Common myeloid progenitor, CD34-positive (primary cell): ENCODE data around the gene CSTF3.

Source experiments
- CTCF ChIA-PET: fragments of 350-600 bp; sonication (Branson Sonifier 250); formaldehyde crosslinking; loops from one replicate; lab custom pipeline; 2021; ENCODE audit warnings: antibody characterized with exemption; lab: Charles Lee
- POLR2A ChIA-PET: fragments of 350-600 bp; sonication (Branson Sonifier 250); formaldehyde crosslinking; loops from one replicate; lab custom pipeline; 2021; ENCODE audit warnings: antibody characterized with exemption; lab: Charles Lee
- DNase-seq, 3 donors: peaks; one replicate each; pipeline versions ENCODE4 v3.0.0 to v3.0.0-alpha.2; 2013
- H3K27ac ChIP-seq, 2 experiments: 1 replicate in 1 of 2; 2 replicates in 1 of 2; pipeline ENCODE4 v1.7.0; 2013; ENCODE audit warnings: inconsistent platforms in 2 of 2, low read length in 2 of 2, mild to moderate bottlenecking in 2 of 2, low read depth in 1 of 2, moderate library complexity in 1 of 2; ENCODE audit not compliant: severe bottlenecking in 2 of 2, insufficient read depth in 1 of 2, poor library complexity in 1 of 2
- H3K27me3 ChIP-seq, 5 experiments: replicated peaks in 2 of 5; 1 replicate in 3 of 5; 2 replicates in 2 of 5; pipeline versions ENCODE4 v1.6.1 to v1.7.0; 2013; ENCODE audit warnings: low read length in 4 of 5, mild to moderate bottlenecking in 2 of 5, moderate library complexity in 2 of 5, inconsistent platforms in 1 of 5; ENCODE audit not compliant: insufficient read depth in 5 of 5, control insufficient read depth in 4 of 5
- H3K36me3 ChIP-seq, 4 experiments: 1 replicate in 2 of 4; 2 replicates in 2 of 4; pipeline versions ENCODE4 v1.6.1 to v1.7.0; 2013; ENCODE audit warnings: low read length in 3 of 4, control low read depth in 1 of 4, mild to moderate bottlenecking in 1 of 4; ENCODE audit not compliant: control insufficient read depth in 4 of 4, insufficient read depth in 4 of 4
- H3K4me1 ChIP-seq, 4 experiments: 1 replicate in 3 of 4; 2 replicates in 1 of 4; pipeline versions ENCODE4 v1.6.1 to v1.7.1; 2013; ENCODE audit warnings: low read length in 3 of 4, mild to moderate bottlenecking in 3 of 4, control low read depth in 1 of 4, inconsistent platforms in 1 of 4, moderate library complexity in 1 of 4; ENCODE audit not compliant: control insufficient read depth in 4 of 4, insufficient read depth in 4 of 4; ENCODE audit errors: control extremely low read depth in 1 of 4
- H3K4me3 ChIP-seq, 7 experiments: 1 replicate in 4 of 7; 2 replicates in 3 of 7; pipeline versions ENCODE4 v1.5.1 to v1.7.0; 2013; ENCODE audit warnings: mild to moderate bottlenecking in 7 of 7, low read length in 6 of 7, moderate library complexity in 6 of 7, inconsistent platforms in 2 of 7, low read depth in 2 of 7, control low read depth in 1 of 7; ENCODE audit not compliant: insufficient read depth in 4 of 7, control insufficient read depth in 1 of 7; ENCODE audit errors: extremely low read depth in 1 of 7
- H3K9me3 ChIP-seq, 5 experiments: 1 replicate in 4 of 5; 2 replicates in 1 of 5; pipeline versions ENCODE4 v1.6.1 to v1.7.1; 2013; ENCODE audit warnings: low read length in 4 of 5, mild to moderate bottlenecking in 2 of 5, inconsistent platforms in 1 of 5, low read depth in 1 of 5, moderate library complexity in 1 of 5; ENCODE audit not compliant: control insufficient read depth in 4 of 5, insufficient read depth in 2 of 5; ENCODE audit errors: control extremely low read depth in 1 of 5
- WGBS: methylation state at CpG from one replicate; pipeline ENCODE4 v1.1.5; 2013; ENCODE audit not compliant: insufficient coverage; 5-methylcytosine and 5-hydroxymethylcytosine counted together

Gene CSTF3

GRCh38 chr11:33094157-33094556 is 67.1 kb downstream of the CSTF3 start:
- Histone ChIP-seq H3K27ac (no peak overlapping the region), H3K27me3 (no peaks in the 10 kb centered on the region), H3K4me1 (no peaks in the 10 kb centered on the region), H3K4me3 (no peak overlapping the region), H3K36me3 (peaks cover 4 to 51% (median 30%) of the 10 kb centered on the region in 4 experiments), H3K9me3 (no peaks in the 10 kb centered on the region)
- WGBS, result no CpG with 5 or more reads among the region's 1 CpG
- ChIA-PET POLR2A (no interaction called here), CTCF (interaction anchor here (0.6 to 1.1 kb wide), 3 partner anchors 8 to 28 kb away, joined by 3 read pairs; no protein-coding TSS in a partner anchor)
- no peak for DNase-seq

DNA sequence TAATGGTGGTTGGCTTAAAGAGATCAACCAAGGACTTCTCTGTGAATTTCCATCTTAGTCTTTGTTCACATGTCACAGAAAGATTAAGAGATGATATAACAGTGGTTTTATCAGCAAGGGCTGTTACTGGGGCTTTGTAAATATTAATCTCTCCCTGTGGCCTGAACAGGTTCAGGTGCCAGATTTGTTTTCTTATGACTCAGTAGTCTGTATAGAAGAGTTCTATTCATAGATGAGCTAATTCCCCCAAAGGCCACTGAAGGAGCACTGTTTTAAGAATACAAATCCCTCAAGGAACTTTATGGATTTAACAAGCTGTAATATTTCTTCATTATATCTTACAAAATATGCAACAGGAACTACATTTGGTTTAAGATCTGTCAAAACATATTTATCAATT is 71.5 kb downstream of the CSTF3 start:
- Histone ChIP-seq H3K27me3 (no peaks in the 10 kb centered on the region), H3K36me3 (peaks cover 2 to 43% (median 30%) of the 10 kb centered on the region in 4 experiments), H3K9me3 (no peaks in the 10 kb centered on the region), H3K4me3 (no peak overlapping the region), H3K27ac (no peak overlapping the region), H3K4me1 (no peaks in the 10 kb centered on the region)
- no peak for DNase-seq
- ChIA-PET CTCF (no interaction called here), POLR2A (interaction anchor here (0.7 kb wide), 1 partner anchor 9 kb away, joined by 6 read pairs; no protein-coding TSS in a partner anchor)

- H3K27me3 ChIP-seq, result no peaks in the 10 kb centered on the region
- CTCF ChIA-PET, result interaction anchor here (0.7 to 2.1 kb wide), 4 partner anchors 8 to 24 kb away, joined by 3 to 6 read pairs (median 3); no protein-coding TSS in a partner anchor
- DNase-seq, result no peak
- no peaks in the 10 kb centered on the region for H3K9me3 ChIP-seq
- POLR2A ChIA-PET, result no interaction called here
- H3K4me1 ChIP-seq, result no peaks in the 10 kb centered on the region
- H3K4me3 ChIP-seq, result no peak overlapping the region
- no peak overlapping the region for H3K27ac ChIP-seq
- peaks cover 2 to 59% (median 36%) of the 10 kb centered on the region in 4 experiments for H3K36me3 ChIP-seq
- WGBS, result 100% methylated on average over 1 of the region's 1 CpG
Measured at GRCh38 chr11:33086017-33086416, 75.3 kb downstream of the CSTF3 start.

DNA sequence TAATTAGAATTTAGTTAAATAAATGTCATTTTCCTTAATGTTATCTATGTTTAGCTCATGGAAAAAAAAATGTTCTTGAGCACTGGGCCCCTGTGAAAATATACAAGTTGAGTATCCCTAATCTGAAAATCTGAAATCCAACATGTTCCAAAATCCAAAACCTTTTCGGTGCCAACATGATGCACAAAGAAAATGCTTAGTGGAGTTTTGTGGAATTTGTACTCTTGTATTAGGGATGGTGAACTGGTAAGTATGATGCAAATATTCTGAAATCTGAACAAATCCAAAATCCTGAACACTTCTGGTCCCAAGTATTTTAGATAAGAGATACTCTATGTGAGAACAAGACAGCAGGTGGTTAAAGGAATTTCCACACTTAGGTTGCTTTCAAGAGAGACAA is 77.4 kb downstream of the CSTF3 start:
- ChIA-PET POLR2A (no interaction called here), CTCF (interaction anchor here (0.9 to 1.0 kb wide), 2 partner anchors 12 to 20 kb away, joined by 3 read pairs; no protein-coding TSS in a partner anchor)
- H3K4me1 ChIP-seq, result no peaks in the 10 kb centered on the region
- peaks cover 3 to 64% (median 29%) of the 10 kb centered on the region in 4 experiments for H3K36me3 ChIP-seq
- H3K27ac ChIP-seq, result no peak overlapping the region
- H3K4me3 ChIP-seq, result no peak overlapping the region
- no peaks in the 10 kb centered on the region for H3K27me3 ChIP-seq
- H3K9me3 ChIP-seq, result no peaks in the 10 kb centered on the region
- WGBS, result no CpG with 5 or more reads among the region's 1 CpG
- DNase-seq, result no peak

- WGBS, result 100% methylated on average over 7 of the region's 8 CpGs
- Histone ChIP-seq H3K27ac (no peak overlapping the region), H3K9me3 (no peaks in the 10 kb centered on the region), H3K4me1 (no peaks in the 10 kb centered on the region), H3K36me3 (peaks cover 18 to 87% (median 56%) of the 10 kb centered on the region in 4 experiments), H3K4me3 (no peak overlapping the region), H3K27me3 (no peaks in the 10 kb centered on the region)
- CTCF ChIA-PET, result interaction anchor here (0.7 to 1.3 kb wide), 2 partner anchors 9 to 11 kb away, joined by 3 to 4 read pairs; no protein-coding TSS in a partner anchor
- POLR2A ChIA-PET, result no interaction called here
- DNase-seq, result no peak
Measured at GRCh38 chr11:33072465-33072864, 88.8 kb downstream of the CSTF3 start.

- Histone ChIP-seq H3K36me3 (peaks cover 17 to 75% (median 47%) of the 10 kb centered on the region in 4 experiments), H3K9me3 (no peaks in the 10 kb centered on the region), H3K4me1 (peaks cover 5 to 14% (median 12%) of the 10 kb centered on the region in 4 experiments), H3K4me3 (no peak overlapping the region), H3K27me3 (no peaks in the 10 kb centered on the region), H3K27ac (no peak overlapping the region)
- POLR2A ChIA-PET, result no interaction called here
- 99% methylated on average over 13 of the region's 17 CpGs for WGBS
- DNase-seq, result no peak
- CTCF ChIA-PET, result interaction anchor here (0.7 to 11.0 kb wide), 10 partner anchors 11 to 260 kb away, joined by 3 to 145 read pairs (median 3); no protein-coding TSS in a partner anchor
Measured at GRCh38 chr11:33068611-33069340, 92.5 kb downstream of the CSTF3 start.

GRCh38 chr11:33067294-33067693 is 94.0 kb downstream of the CSTF3 start:
- Histone ChIP-seq H3K4me1 (peaks cover 5 to 29% (median 27%) of the 10 kb centered on the region in 4 experiments), H3K27me3 (no peaks in the 10 kb centered on the region), H3K9me3 (no peaks in the 10 kb centered on the region), H3K4me3 (no peak overlapping the region), H3K36me3 (peaks cover 11 to 62% (median 35%) of the 10 kb centered on the region in 4 experiments), H3K27ac (no peak overlapping the region)
- ChIA-PET CTCF (interaction anchor here (1.4 to 11.0 kb wide), 5 partner anchors 12 to 110 kb away, joined by 5 to 145 read pairs (median 36); partner anchors contain the start of gene DEPDC7), POLR2A (no interaction called here)
- DNase-seq, result no peak
- 97% methylated on average over 3 of the region's 3 CpGs for WGBS
